Stimulated activated memory B cell treated with anti-CD40 and anti-IgM and Interleukin-4, amounts not matched to agents 10 μg/mL and 1 μg/mL and 100 μg/mL, for 72 hours (primary cell): Measurements from ENCODE around the gene STX19.
"Not testable (repeated sequence)": the region's sequence is repeated elsewhere in the genome, so short reads cannot be mapped to it uniquely, and the experiment has no call there.

Source experiments
- ATAC-seq: fragments of 150-1000 bp; cut with Tn5 transposase; 2 replicates; pipeline ENCODE4 v1.10.0; 2021
- H3K27ac Mint-ChIP-seq: one replicate; pipeline ENCODE4 v1.8.0; 2022; ENCODE audit warnings: mild to moderate bottlenecking, mixed read lengths
- H3K27me3 Mint-ChIP-seq: one replicate; pipeline ENCODE4 v1.8.0; 2022; ENCODE audit warnings: mixed read lengths
- H3K36me3 Mint-ChIP-seq: one replicate; pipeline ENCODE4 v1.8.0; 2022; ENCODE audit warnings: mixed read lengths
- H3K4me1 Mint-ChIP-seq: one replicate; pipeline ENCODE4 v1.8.0; 2022; ENCODE audit warnings: mixed read lengths
- H3K4me3 Mint-ChIP-seq: one replicate; pipeline ENCODE4 v1.8.0; 2022; ENCODE audit warnings: mild to moderate bottlenecking, moderate library complexity, mixed read lengths
- H3K9me3 Mint-ChIP-seq: one replicate; pipeline ENCODE4 v1.8.0; 2022; ENCODE audit warnings: mixed read lengths

STX19 gene

GRCh38 chr3:93965106-93965505 is 63.3 kb downstream of the STX19 start:
- not testable (repeated sequence) for H3K4me3 Mint-ChIP-seq, H3K9me3 Mint-ChIP-seq, H3K27me3 Mint-ChIP-seq, H3K4me1 Mint-ChIP-seq, ATAC-seq, H3K36me3 Mint-ChIP-seq, H3K27ac Mint-ChIP-seq
